Stimulated activated memory B cell treated with anti-CD40 and anti-IgM and Interleukin-4, amounts not matched to agents 10 μg/mL and 1 μg/mL and 100 μg/mL, for 72 hours (primary cell): ENCODE data around the gene TCF15.

ENCODE experiments used
- ATAC-seq: fragments of 150-1000 bp; cut with Tn5 transposase; 2 replicates; pipeline ENCODE4 v1.10.0; 2021
- H3K27ac Mint-ChIP-seq: one replicate; pipeline ENCODE4 v1.8.0; 2022; ENCODE audit warnings: mild to moderate bottlenecking, mixed read lengths
- H3K27me3 Mint-ChIP-seq: one replicate; pipeline ENCODE4 v1.8.0; 2022; ENCODE audit warnings: mixed read lengths
- H3K36me3 Mint-ChIP-seq: one replicate; pipeline ENCODE4 v1.8.0; 2022; ENCODE audit warnings: mixed read lengths
- H3K4me1 Mint-ChIP-seq: one replicate; pipeline ENCODE4 v1.8.0; 2022; ENCODE audit warnings: mixed read lengths
- H3K4me3 Mint-ChIP-seq: one replicate; pipeline ENCODE4 v1.8.0; 2022; ENCODE audit warnings: mild to moderate bottlenecking, moderate library complexity, mixed read lengths
- H3K9me3 Mint-ChIP-seq: one replicate; pipeline ENCODE4 v1.8.0; 2022; ENCODE audit warnings: mixed read lengths

TCF15 gene

DNA sequence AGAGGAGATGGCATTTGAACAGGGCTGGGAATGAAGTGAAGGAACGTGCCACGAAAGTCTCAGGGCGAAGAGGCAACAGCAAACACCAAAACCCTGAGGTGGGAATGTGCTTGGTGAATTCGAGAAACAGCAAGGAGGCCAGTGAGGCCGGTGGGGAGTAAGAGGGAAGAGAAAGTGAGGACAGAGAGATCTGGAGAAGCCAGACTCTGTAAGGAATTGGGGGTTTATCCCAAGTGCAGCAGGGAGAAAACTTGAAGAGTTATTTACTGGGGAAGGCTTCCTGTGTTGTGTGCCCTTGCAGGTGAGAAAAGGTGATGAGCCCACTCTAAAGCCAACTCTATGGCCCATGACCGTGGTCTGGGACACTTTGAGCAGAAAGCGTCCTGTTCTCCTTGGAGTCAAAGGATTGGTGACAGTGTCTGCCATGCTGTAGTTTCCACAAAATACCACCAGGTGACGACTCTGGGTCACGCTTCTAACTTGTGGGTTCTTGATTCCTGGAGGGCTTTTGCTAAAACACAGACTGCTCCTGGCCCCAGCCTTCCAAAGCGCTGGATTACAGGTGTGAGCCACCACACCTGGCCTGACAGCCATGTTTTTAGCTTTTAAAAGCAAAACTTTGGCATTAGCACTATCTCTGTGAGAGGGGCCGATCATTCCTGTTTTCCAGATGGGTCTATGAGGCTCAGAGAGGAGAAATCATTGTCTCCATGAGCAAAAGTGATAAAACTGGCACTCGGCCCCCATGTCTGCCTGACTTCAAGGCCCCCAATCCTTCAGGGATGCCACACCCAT lies 48.5 kb downstream of the TCF15 start:
- H3K4me1 Mint-ChIP-seq = peaks cover 6% of the 10 kb centered on the region
- H3K36me3 Mint-ChIP-seq = no peaks in the 10 kb centered on the region
- H3K4me3 Mint-ChIP-seq = no peak overlapping the region
- peak; percentile 65 for ATAC-seq
- H3K27ac Mint-ChIP-seq = no peak overlapping the region
- no peaks in the 10 kb centered on the region for H3K9me3 Mint-ChIP-seq
- H3K27me3 Mint-ChIP-seq = peaks cover 13% of the 10 kb centered on the region

DNA sequence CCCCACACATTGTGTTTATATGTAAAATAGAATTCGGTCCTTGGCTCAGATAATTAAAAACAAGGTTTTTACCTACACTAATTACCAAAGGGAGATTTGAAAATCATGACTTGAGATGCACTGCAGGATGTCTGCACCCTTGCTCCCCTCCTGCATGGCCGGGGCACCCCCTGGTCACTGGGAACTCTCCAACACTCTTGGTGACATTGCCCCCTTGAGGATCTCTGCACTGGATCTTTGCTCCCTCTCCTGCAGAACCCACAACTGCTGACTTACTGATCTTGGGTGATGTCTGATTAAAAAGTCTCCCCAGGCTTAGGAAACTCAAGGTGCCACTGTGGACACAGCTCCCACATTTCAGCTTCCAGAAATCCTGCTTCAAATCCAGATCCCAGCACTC lies 49.4 kb downstream of the TCF15 start:
- ATAC-seq = no peak
- Mint-ChIP-seq H3K4me1 (peaks cover 6% of the 10 kb centered on the region), H3K9me3 (no peaks in the 10 kb centered on the region), H3K4me3 (no peak overlapping the region), H3K27me3 (peaks cover 22% of the 10 kb centered on the region), H3K36me3 (no peaks in the 10 kb centered on the region), H3K27ac (no peak overlapping the region)

DNA sequence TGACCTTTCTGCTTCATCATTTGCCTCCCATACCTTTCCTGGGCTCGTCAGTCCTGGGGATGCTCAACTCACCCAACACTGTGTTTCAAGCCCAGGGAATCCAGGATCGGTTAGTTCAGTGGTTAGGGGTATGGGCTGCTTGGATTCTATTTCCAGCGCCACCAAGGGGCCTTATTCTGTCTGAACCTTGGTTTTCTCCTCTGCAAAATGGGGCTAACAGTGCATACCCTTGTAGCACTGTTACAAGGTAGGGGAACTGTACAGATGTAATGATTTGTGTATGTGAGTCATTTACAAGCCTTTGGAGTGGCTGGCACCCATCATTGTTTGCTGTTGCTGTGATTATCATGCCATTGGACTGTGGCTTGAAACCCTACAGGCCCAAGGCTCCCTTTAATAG lies 52.0 kb downstream of the TCF15 start:
- H3K9me3 Mint-ChIP-seq = no peaks in the 10 kb centered on the region
- H3K27ac Mint-ChIP-seq = no peak overlapping the region
- no peak for ATAC-seq
- no peak overlapping the region for H3K4me3 Mint-ChIP-seq
- H3K36me3 Mint-ChIP-seq = no peaks in the 10 kb centered on the region
- peaks cover 45% of the 10 kb centered on the region for H3K27me3 Mint-ChIP-seq
- peaks cover 6% of the 10 kb centered on the region for H3K4me1 Mint-ChIP-seq

DNA sequence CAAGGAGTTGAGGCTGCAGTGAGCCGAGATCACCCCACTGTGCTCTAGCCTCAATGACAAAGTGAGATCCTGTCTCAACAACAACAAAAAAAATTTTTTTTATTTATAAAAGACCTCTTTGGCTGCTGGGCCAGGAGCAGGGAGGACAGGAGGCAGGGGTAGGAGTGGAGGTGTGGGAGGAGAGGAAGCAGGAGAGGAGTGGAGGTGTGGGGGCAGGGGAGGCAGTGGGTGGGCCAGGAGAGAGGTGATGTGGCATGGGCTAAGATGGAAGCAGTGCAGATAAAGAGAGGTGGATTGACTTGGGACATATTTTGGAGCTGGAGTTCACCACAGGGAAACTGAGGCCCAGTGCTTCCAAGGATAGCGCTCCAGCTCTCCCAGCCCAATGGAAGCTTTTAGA lies 53.1 kb downstream of the TCF15 start:
- no peaks in the 10 kb centered on the region for H3K9me3 Mint-ChIP-seq
- no peak overlapping the region for H3K4me3 Mint-ChIP-seq
- H3K27me3 Mint-ChIP-seq = peaks cover 54% of the 10 kb centered on the region
- no peaks in the 10 kb centered on the region for H3K36me3 Mint-ChIP-seq
- no peak for ATAC-seq
- H3K27ac Mint-ChIP-seq = no peak overlapping the region
- peaks cover 6% of the 10 kb centered on the region for H3K4me1 Mint-ChIP-seq

DNA sequence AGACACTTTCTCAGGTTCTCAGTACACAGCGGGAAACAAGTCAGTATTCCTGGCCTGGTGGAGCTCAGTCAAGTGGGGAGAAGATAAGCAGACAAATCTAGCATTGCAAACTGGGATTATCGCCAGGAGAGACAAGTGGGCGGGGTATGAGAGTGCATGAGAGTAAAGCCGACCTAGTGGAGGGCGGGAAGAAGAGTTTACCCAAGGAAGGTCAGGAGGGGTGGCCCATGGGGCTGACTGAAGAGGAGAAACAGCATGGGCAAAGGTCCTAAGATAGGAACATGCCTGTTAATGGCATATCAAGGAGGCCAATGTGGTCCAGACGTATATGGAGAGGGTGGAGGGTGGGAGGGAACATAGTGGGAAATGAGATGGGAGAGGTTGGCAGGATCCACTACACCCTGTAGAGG lies 54.1 kb downstream of the TCF15 start:
- no peak overlapping the region for H3K4me3 Mint-ChIP-seq
- H3K27ac Mint-ChIP-seq = no peak overlapping the region
- no peaks in the 10 kb centered on the region for H3K4me1 Mint-ChIP-seq
- H3K27me3 Mint-ChIP-seq = peaks cover 57% of the 10 kb centered on the region
- no peaks in the 10 kb centered on the region for H3K36me3 Mint-ChIP-seq
- no peak for ATAC-seq
- no peaks in the 10 kb centered on the region for H3K9me3 Mint-ChIP-seq
